Measurements from ENCODE around the gene CACNA2D3.

CACNA2D3 gene

DNA sequence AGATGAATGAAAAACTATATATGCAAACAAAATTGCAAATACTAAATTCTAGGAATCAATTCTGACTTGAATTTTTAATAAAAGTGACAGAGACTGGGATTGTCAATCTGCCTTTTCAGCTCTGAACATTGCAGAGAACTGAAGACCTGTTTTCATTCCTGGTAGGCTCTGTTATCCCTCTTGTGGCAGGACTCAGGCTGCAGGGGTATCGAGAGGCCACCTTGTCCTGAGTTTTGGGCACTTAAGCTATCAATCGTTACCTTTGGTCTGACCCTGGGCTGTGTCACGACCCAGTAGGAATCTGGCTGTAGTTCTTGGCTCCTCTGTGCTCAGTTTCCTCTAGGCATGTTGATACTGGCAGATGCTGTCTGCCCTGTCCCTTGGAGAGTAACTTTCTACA, 238.0 kb downstream of the CACNA2D3 start:
- TF ChIP-seq, protein P1, sequence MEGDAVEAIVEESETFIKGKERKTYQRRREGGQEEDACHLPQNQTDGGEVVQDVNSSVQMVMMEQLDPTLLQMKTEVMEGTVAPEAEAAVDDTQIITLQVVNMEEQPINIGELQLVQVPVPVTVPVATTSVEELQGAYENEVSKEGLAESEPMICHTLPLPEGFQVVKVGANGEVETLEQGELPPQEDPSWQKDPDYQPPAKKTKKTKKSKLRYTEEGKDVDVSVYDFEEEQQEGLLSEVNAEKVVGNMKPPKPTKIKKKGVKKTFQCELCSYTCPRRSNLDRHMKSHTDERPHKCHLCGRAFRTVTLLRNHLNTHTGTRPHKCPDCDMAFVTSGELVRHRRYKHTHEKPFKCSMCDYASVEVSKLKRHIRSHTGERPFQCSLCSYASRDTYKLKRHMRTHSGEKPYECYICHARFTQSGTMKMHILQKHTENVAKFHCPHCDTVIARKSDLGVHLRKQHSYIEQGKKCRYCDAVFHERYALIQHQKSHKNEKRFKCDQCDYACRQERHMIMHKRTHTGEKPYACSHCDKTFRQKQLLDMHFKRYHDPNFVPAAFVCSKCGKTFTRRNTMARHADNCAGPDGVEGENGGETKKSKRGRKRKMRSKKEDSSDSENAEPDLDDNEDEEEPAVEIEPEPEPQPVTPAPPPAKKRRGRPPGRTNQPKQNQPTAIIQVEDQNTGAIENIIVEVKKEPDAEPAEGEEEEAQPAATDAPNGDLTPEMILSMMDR (IDR thresholded peaks at IDR 0.05; ENCODE audit: extremely low read depth, missing control alignments) = no peak
- DNase-seq (ENCODE audit: low spot score) = no peak

DNA sequence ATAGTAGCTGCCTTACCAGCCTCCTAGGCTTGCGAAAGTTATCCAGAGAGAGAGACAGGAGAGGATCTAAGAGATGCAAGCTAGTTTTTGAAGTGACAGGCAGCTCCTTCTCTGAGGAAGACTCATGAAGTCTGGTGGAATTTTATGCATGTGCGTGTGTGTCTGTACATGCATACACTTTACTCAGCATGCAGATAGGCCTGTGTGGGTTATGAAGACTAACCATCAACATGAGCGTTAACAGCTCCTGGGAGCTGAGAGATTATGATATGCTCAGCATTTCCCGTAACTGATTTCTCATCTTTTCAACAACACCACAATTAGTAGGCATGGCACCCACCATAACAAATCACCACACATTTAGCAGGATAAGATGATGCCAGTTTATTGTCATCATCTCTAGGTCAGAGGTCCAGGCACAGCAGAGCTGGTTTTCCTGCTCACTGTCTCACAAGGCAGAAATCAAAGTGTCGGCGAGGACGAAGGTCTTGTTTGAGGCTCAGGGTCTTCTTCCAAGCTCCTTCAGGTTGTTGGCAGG, 239.5 kb downstream of the CACNA2D3 start:
- no peak for DNase-seq (ENCODE audit: low spot score)
- TF ChIP-seq, protein P1 (IDR thresholded peaks at IDR 0.05; ENCODE audit: extremely low read depth, missing control alignments) = no peak

DNA sequence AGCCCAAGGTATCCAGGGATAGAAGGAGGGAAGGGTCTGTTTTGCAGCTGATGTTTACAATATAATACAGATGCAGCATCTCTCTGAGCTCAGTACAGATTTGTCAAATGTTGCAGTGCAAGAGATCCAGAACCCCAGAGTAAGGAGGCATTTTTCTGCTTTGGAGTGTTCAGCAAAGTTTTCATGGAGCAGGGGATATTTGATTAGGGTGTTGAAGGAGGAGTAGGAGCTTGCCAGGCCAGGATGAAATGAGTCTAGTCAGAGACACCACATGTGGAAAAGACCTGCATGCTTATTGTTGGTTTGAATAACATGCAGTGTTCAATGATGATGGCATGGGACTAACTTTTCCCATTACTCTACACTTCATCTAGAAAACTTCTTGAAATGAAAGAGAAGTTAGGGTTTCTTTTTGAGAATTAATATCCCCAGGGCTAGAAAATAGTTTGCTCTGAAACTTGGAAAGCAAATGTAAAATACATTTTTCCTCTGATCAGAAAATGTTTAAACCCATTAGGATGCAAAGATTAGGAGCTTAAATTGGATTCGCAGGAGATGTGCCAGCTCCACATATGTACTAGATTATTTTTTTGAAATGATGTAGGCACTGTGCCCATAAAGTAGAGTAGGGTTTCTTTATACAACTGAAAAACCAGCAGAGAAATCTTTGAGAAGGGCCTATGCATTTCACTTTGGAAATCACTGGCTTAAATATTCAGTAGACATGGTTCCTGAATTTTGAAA, 243.8 kb downstream of the CACNA2D3 start:
- TF ChIP-seq, protein P1 (IDR thresholded peaks at IDR 0.05; ENCODE audit: extremely low read depth, missing control alignments) = no peak
- DNase-seq (ENCODE audit: low spot score) = no peak

DNA sequence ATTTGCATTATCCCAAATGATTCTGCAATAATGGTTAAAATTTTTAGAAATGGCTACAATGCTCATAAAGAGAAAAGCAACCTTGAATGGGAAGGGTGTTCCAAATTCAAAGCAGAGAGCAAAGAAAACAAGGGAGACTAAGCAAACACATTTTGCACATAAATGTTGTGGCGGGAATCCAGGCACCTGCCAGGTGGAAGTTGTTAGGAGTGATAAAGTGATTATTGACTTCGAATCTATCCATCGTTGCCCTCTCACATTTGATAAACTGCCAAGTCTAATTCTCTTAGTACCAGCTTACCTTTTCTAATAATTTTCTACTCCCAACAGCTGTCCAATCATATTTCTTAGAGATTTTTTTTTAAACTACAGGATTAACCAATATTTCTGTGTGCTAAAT, 244.5 kb downstream of the CACNA2D3 start:
- no peak for DNase-seq (ENCODE audit: low spot score)
- TF ChIP-seq, protein P1 (IDR thresholded peaks at IDR 0.05; ENCODE audit: extremely low read depth, missing control alignments) = no peak

DNA sequence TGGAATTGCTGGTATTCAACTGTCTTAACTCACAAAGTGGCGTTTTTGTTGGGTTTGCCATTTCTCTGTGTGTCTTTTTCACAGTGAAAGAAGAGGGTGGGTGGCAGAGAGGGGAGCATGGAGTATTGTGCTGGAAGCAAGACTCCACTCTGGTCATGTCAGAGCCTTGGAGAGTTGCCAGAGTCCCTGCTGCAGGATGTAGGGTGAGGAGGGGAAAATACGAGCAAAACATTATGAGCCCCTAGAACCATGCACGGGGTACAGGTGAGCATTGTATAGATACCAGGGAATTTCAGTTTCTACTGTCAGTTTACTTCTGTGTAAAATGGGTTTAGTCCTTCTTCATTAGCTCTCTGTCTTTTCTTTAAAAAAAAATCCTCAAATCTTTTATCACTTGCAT, 249.9 kb downstream of the CACNA2D3 start:
- no peak for DNase-seq (ENCODE audit: low spot score)
- TF ChIP-seq, protein P1 (IDR thresholded peaks at IDR 0.05; ENCODE audit: extremely low read depth, missing control alignments) = no peak

DNA sequence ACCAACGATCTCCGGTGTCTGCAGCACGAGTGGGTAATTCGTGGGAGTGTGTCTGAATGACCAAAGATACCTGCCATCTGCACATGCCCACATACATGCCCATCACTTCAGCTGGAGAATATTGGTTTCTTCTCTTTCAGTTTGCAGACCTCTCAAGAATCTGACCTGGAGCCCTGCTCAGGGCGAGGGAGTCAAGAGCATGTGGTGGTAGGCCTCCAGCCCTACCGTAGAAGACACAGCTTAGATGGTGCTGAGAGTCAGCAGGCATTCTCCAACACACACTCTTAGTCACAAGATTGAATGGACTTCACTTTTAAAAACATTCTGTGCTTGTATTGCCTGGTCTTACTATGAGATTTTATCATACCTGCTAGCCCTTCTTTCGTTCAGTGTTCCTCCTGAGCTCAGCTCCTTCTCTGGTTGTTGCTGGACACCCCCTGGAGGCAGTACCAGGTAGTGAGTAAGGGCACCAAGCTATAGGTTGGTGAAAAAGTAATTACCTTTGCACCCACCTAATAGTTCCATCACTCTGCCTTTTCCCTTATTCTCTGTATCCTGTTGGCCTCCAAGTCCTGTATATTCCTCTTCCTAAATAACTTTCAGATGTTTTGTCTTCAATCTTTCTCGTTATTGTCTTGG, 252.0 kb downstream of the CACNA2D3 start:
- DNase-seq (ENCODE audit: low spot score) = peak; percentile 14
- TF ChIP-seq, protein P1 (IDR thresholded peaks at IDR 0.05; ENCODE audit: extremely low read depth, missing control alignments) = no peak

DNA sequence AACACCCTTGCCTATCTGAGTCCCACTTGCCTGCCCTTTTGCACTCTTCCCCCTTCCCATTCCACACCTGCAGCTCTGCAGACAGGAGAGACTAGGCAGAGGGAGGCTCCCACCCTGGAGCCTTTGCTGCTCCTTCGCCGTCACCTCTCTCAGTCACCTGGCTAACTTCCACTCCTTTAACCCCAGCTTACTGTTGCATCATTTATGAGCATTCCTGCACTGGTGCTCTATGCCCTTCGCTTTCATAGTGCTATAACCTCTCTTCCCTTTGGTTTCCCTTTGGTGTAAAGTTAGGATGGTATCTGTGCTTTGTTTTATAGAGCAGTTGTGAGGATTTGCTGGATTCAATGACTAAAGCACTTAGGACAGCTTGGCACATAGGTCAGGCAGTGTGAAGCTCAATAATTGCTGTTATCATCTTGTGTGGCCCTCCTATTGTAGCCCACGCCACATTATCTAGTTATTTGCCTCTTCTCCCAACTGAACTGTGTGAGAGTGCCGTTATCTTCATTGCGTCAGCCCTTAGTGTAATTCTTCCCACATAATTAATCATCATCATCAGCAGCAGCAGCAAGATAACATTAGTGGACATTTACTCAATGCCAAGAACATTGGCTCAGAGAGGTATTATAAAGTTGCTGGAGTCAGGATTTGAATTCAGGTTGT, 253.9 kb downstream of the CACNA2D3 start:
- TF ChIP-seq, protein P1 (IDR thresholded peaks at IDR 0.05; ENCODE audit: extremely low read depth, missing control alignments) = no peak
- DNase-seq (ENCODE audit: low spot score) = no peak
